Vagina (tissue), 2 donors: Measurements from ENCODE around the gene MACROD2.

Experiments
- POLR2AphosphoS5 ChIP-seq, 2 donors: sonication (generic); formaldehyde crosslinking; IDR thresholded peaks; one replicate each; pipeline ENCODE4 v1.9.0; 2017; ENCODE audit warnings: antibody characterized with exemption in 2 of 2, mild to moderate bottlenecking in 2 of 2, low read depth in 1 of 2; ENCODE audit not compliant: insufficient read depth in 1 of 2
- TF ChIP-seq, protein P1 (sequence below), 3 experiments: fragments of 450-650 bp in 2 of 3; fragments of 200-600 bp in 1 of 3; sonication (generic) in 1 of 3; IDR thresholded peaks; one replicate each; pipeline ENCODE4 v1.5.1; 2017 to 2019; ENCODE audit warnings: antibody characterized with exemption in 3 of 3, mild to moderate bottlenecking in 2 of 3, moderate library complexity in 2 of 3

DNA sequence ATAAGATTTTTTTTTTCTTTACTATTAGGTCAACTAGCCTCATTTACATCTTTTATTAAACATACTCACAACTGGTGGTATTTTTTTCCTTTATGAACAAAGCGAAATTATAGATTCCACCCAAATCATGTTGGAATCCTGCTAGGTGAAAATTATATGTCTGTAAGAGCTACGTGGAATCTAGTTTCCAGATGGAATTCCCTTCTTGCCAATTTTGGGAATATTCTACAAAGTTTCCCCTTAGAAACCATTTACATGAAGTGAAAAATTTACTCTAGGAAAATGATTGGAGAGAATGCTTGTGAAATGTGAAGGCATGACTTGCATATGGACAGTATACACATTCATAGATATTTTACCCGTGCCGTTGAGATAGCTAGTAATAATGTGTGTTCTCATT lies 1466.6 kb downstream of the MACROD2 start:
- TF ChIP-seq, protein P1, sequence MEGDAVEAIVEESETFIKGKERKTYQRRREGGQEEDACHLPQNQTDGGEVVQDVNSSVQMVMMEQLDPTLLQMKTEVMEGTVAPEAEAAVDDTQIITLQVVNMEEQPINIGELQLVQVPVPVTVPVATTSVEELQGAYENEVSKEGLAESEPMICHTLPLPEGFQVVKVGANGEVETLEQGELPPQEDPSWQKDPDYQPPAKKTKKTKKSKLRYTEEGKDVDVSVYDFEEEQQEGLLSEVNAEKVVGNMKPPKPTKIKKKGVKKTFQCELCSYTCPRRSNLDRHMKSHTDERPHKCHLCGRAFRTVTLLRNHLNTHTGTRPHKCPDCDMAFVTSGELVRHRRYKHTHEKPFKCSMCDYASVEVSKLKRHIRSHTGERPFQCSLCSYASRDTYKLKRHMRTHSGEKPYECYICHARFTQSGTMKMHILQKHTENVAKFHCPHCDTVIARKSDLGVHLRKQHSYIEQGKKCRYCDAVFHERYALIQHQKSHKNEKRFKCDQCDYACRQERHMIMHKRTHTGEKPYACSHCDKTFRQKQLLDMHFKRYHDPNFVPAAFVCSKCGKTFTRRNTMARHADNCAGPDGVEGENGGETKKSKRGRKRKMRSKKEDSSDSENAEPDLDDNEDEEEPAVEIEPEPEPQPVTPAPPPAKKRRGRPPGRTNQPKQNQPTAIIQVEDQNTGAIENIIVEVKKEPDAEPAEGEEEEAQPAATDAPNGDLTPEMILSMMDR (IDR thresholded peaks at IDR 0.05): no peak
- no peak for TF ChIP-seq POLR2AphosphoS5 (IDR thresholded peaks at IDR 0.05; ENCODE audit: insufficient read depth in 1 of 2, low read depth in 1 of 2)
